SIG-M5 (cell line): ENCODE results near the gene GDPD4.
"Not testable (repeated sequence)": the region's sequence is repeated elsewhere in the genome, so short reads cannot be mapped to it uniquely, and the experiment has no call there.

Experiments
- DNase-seq: peaks from one replicate; lab custom pipeline; 2025; lab: John Stamatoyannopoulos, UW

GDPD4 gene, protein sequence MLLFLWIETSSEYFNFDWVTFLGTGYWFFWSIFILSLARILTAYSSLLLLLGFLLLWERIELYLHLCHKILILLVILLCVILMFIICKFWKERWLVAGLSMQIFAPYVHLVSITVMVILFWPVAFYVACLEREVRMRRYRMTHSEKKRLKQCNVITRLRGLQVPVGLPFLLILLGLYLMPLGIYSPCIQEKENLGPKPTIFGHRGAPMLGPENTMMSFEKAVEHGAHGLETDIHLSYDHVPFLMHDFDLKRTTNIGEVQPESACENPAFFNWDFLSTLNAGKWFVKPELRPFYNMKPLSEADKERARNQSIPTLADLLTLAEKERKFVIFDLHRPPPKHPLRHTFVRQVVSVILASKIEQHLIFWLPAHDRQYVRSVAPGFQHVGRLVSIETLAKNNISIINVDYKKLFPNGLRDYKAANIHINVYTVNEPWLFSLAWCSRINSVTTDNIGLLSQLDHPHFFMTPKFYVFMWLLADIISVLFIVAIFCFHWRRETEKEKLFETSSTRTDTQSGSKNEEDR

DNA sequence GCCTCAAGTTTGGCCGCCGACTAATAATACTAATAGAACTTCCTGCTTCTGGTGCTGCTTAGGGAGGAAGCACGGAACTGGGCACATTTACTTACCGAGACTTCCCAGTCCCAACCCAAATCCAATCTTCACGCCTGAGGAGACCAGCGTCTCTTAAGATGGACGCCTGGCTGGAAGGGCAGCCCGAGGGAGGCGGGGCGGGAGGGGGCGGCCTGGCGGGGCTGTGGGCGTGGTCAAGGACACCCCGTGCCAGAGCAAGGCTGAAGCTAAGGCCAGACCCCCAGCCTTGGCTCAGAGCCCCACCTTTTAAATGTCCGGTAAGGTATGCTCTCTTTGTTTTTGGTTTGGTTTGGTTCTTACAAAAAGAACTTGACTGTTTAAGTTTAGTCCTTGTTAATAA, at the start of gene GDPD4:
GDPD4 (minus strand) TSS at position 177 of the 400 bp plus-strand sequence. CDS start 16,549 bp downstream, outside the sequence.
- DNase-seq = no peak

DNA sequence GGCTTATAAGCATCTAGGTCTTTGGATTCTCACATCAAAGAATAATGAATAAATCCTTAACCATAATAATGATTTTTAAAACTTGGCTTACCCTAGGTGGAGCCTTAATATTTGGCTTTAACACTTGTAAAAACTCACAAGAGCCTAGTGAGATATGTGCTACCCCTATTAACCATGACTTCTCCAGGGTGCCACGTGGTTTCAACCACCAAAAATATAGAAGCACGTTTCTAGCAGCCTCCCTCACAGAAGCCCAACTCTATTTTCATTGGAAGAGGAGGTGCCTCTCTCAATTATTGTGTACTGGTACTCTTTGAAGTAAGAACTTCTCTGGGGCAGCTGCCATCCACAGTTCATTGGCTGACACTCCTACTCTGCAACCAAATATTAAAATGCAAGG, 46.5 kb upstream of the GDPD4 start:
- DNase-seq = no peak

DNA sequence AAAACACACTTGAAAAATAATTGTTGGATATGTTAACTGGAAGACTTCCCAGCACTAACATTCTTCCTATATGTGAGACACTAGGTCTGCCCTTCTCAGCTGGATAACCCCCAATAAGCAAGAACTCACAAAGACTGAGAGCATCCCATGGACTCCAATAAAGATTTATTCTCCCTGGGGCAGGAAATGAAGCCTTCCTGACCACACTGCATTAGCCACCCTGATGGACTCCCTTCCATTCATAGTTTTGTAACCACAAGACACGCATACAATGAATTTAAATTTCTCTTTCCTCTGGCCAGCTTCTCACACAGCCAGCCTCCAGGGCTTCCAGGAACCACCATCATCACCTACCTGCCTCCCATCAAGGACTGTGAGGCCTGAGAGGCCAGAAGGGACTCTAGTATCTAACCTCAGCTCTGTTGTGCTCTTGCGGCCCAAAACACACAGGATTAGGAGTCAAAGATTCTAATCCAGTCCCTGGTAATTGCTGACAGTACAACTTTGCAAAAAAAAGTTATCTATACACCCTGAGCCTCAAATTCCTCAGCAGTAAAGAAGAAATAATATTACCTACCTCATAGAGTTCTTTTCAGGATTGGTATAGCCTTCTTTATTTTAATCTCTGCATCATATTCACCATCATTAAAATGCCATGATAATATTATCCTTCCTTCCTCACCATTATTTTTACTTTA, 45.6 kb upstream of the GDPD4 start:
- no peak for DNase-seq

DNA sequence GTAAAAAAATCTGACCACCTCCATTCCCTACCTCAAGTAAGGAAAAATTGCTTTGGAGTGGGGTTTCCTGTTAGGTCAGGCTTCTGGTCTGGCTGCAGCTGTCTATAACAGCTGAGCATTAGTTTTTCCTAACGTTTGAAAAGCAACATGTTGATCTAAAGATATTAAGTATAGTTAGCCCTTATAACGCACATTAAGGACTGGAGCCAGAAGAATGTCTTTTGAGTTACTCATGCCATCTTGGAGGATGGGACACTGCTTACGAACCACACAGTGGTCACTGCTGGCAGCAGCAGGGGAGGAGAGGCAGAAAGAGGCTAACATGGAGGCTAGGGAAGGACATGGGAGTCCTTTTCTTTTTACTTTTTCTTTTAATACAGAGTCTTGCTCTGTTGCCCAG, 44.1 kb upstream of the GDPD4 start:
- DNase-seq = no peak

DNA sequence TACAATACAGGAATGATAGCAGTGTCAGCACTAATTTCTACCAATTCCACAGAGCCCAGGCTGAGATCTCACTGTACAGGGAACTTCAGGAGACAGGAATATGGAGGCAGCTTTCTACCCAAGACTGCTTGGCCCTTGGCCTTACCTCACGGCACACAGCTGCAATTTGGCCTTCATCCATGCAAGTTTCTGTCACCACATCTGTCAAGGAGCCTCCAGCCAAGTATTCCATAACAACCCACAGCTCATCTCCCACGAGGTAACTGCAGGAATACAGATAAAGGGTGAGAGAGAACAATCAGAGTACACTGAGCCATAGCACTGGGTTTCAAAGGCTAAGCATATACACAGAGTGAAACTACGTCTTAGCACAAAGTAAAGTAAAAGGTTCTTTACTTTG, 39.0 kb upstream of the GDPD4 start:
- DNase-seq = no peak

DNA sequence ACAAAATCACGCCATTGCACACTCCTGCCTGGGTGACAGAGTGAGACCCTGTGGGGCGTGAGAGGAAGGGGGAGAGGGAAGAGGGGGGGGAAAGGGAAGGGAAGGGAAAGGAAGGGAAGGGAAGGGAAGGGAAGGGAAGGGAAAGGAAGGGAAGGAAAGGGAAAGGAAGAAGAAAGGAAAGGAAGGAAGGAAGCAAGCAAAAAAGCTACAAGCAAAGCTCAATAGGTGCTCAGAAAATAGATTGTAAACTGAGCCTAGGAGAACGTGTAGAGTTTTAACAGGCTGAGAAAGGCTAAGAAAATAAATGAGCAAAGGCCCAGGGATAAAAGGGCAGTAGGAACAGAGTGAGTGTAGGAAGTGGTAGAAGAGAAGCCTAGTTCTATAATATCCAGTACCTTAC, 30.8 kb upstream of the GDPD4 start:
- no peak for DNase-seq

DNA sequence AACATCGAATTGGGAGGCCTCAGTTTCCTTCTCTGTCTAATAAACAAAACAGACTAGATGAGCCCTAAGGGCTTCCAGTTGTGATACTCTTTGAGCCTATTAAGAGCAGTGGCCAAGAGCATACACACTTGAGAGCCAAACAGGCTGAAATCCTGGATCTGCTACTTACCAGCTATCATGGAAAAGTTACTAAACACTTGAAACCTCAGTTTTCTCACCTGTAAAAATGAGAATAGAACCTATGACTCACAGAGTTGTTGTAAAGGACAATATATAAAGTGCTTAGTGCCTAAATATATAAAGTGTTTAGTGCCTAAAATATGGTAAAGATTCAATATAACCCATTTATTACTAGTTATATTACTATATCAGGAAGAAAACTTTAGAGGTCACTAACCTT, 23.7 kb upstream of the GDPD4 start:
- DNase-seq = no peak

DNA sequence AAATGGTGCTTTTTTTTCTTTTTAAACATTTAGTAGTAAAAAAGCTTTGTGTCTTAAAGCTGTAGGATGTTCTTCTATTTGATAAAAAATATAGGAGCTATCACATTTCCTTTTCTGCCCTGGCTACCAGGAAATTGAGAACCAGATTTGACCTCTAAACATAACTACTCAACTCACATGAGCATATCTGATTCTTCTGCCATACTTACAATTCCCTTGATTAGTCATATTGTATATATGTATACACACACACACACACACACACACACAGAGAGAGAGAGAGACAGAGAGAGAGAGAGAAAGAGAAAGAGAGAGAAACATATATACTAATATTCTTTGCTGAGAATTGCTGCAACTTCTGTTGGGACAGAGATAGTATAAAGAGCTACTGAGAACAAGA, 23.0 kb upstream of the GDPD4 start:
- no peak for DNase-seq

DNA sequence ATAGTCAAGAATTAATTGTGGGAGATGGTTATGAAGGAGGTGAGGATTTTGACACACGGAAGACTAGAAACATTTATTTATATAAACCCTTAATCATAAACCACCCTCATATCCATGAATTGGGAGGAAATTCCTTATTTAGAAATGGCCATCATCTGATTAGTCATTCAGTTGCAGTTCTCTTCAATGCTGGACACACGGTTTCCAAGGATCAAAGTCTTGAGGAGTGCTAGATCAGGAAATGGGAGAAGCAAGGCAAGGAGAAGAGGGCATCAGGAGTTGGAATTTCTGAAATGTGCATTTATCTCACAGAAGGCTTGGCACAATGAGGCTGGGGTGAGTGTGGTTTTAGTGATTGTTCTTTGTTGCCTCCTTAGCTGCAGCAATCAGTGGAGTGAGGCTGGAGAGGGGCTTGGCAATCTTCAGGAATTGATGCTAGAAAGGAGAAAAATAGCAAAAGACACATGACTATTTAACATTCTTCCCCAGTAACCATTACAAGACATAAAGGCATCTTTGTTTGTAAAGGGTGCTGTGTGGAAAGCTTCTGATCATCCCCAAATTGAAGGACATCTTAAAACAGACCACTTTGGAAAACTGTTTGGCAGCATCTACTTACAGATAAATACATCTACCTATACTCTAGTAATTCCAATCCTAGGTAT, 21.6 kb upstream of the GDPD4 start:
- no peak for DNase-seq

DNA sequence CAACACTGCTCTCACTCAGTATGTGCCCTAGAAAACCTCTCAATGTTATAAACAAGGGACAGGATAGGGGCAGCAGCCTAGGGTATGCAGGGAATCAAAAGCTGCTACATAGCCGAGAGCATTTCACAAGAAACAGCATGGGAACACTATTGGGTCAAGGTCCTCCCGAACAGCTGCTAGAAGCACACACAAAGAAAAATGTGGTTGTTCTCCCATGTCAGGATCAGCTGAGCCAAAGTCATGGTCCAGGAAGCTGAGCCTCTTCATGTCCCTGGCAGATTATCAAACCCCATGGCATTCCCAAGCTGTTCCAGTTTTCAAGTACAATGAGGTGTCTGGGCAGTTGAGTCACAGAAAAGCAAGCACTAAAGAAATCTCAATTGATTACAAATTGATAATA, 21.0 kb upstream of the GDPD4 start:
- no peak for DNase-seq

DNA sequence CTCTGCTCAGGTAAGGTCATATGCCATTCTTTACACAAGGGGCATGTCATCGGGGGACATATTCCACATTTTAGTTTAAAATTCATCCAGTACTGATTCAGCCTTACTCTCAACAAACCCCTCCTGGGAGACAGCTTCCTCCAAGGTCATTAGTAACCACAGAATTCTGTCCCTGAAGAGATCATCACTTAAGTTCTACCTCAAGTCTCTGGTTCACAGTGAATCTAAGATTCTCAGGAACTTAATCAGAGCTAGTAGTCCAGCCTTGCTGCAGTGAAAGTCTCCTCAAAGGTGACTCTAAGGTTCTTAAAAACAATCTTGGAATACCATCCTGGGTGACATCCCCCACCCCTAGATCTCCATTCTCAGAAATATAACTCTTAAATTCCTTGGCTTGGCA, 18.9 kb upstream of the GDPD4 start:
- no peak for DNase-seq

DNA sequence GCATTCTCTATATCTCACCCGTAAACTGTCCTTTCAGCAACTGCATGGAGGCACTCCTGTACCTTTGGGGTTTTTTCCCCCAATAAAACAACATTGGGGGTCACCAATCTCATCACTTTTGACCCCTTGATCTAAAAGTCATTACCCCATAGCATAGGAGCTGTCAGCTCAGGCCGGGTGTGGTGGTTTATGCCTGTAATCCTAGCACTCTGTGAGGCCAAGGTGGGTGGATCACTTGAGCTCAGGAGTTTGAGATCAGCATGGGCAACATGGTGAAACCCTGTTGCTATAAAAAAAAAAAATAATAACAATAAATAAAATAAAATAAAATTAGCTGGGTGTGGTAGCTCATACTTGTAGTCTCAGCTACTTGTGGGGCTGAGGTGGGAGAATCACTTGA, 17.1 kb upstream of the GDPD4 start:
- no peak for DNase-seq

DNA sequence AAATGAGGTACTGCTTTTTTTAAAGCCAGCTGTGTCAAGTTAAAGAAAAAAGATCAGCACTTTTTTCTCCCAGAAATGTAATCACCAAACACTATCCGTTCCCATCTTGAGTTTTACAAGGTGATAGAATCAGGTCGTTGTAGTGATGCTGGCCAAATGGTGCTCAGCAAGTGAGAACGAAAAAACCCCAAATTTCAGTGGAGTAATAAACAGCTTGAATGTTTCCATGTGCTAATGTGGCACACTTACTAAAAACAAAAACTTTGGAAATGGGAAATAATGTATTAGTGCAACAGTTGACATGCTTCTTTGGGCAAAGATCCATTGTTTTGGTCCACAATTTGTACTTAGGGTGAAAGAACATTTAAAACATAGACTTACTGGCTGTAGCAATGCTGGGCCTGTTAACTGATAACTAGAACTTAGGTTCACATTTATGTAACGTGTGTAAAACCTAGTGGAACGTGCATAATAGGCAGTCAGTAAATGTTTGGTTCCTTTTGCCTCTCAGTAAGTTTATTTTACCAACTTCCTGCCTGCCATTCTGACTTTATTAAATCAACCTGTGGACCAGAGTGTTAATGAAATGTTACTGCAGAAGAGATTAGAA, 15.4 kb upstream of the GDPD4 start:
- no peak for DNase-seq

DNA sequence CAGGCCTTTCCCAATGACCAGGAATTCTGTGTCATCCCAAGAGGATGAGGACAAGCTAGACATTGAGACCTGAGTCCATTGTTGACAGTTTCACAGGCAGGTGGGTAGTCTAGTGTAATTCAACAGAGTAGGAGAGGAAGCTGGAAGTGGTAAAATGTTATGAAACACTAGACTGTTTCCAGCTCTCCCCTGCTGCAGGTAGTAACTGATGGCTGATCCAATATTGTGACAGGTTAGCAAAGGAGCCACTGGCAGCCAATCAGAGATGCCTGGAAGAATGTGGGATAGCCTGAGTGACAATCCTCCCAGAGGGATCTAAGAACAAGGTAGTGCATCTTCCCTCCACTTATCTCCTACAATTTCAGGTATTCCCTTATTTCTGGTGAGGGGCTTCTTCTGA, 10.6 kb upstream of the GDPD4 start:
- DNase-seq = no peak

DNA sequence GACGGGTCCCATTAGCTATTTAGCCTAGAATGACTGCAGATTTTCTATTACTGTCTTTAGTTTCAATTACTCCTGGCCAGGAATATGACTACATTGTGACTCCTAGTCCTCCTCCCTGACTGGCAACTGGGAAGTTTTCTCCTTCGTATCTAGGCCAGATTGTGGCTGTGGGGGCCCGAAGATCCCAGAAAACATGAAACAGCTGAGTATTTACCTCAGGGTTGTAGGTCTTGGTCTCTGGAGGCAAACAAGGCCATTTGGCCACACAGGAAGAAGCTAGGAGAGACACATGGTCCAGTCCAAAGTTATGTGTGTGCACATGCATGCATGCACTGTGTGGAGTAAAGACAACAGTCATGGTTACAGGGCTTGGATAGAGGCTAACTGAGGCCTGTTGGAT, 10.2 kb upstream of the GDPD4 start:
- no peak for DNase-seq

DNA sequence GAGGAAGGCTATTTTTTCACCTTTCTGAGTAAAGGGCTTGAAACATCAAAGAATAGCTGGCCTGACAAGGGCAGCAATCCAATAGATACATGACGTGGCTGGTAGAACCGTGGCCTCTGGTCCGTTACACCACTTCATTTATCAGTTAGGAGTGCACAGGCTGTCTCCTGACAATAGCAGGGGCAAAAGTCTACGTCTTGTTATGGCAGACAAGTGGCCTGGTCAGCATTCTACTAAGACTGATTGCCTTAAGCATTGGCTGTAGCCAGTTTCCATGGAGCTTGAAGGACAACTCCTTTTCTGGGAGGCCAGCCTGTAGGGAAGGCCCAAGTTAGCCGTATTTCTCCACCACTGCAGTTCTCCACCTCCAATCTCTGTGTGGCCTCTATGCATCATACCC, 9.2 kb upstream of the GDPD4 start:
- no peak for DNase-seq

DNA sequence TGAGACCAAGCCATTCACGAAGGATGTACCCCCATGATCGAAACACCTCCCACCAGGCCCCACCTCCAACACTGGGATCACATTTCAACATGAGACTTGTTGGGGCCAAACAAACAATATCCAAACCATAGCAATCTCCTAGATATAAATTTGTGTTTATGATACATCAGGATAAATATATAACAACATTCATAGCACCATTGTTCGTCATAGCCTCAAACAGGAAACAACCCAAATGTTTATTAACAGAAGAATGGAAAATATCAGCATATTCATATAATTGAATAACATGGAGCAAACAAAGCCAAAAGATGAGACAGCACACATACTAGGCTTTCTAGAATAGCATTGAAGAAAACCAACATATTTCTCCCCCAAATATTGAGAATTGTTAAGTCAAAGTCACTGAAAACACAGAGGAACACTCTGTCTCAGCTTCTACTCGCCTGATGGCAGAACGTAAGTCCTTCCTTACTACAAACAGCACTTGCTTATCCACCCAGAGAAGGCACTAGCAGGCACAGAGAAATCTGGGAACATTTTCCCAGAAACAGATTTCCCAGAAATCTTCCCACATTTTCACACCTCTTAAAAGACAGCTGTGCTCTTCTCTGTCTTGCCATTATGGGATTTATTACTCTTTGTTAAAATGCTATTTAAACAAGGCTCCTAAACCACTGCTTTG, 8.1 kb upstream of the GDPD4 start:
- DNase-seq = no peak

DNA sequence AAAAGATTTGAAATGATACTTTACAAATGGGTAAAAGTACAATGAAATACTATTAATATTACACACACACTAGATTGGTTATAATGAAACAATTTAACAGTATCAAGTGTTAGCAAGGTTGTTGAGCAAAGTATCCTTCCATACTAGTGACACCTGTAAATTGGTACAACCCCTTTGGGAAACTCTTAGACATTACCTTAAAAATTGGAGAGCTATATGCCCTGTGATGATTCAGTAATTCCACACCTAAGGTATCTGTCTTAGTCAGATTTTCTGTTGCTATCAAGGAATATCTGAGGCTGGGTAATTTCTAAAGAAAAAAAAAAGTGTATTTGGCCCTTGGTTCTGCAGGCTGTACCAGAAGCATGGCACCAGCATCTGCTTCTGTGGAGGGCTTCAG, 7.4 kb upstream of the GDPD4 start:
- DNase-seq = no peak

DNA sequence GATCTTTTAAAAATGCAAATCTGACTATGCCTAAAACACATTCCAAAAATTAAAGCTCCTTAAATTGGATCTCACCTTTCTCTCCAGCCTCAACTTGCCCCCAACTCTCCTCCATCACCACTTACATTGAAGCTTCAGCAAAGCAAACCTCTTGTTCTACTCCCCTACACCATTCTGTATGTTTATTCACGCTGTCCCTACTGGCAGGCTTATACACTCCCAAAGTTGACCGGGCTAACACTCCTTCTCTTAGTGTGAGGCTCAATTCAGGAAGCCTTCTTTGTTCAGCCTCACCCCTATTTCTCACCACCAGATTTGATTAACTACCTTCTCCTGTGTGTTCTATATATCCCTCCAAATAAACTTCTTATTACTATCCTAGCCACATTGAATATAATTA, 1.8 kb upstream of the GDPD4 start:
- DNase-seq = no peak

DNA sequence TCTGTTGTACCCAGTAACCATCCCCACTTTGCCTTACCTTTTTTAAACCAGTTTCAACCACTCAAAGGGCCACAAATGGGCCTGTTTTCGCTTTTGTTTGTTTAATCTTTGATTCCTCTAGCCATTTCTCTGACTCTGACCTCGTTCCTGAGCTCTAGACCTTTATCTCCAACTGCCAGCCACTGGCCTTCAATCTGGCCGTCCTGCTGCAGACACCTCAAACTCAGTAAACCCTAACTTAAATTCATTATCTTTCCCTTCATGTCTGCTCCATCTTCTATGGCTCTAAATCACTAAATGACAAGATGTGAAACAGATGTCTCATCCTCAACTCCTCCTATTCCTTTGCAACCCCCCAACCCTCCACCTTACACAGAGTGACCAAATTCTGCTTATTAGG, 1.3 kb upstream of the GDPD4 start:
- no peak for DNase-seq

DNA sequence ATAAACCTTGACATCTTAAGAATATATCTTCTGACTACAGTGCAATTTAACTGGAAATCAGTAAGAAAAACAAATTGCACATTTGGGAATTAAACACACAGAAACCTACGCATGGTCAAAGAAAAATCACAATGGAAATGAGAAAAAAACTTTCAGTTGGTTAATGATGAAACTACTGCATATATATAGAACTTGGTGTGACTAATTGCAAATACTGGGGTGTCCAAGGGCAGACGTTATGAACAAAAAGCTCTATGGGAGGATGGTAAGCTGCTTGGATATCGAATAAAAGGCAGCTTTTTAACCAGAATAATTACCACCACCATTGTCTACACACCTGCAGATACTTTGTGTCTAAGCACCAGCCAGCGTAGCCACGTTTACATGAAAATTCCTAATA, 791 bp downstream of the GDPD4 start:
- no peak for DNase-seq

DNA sequence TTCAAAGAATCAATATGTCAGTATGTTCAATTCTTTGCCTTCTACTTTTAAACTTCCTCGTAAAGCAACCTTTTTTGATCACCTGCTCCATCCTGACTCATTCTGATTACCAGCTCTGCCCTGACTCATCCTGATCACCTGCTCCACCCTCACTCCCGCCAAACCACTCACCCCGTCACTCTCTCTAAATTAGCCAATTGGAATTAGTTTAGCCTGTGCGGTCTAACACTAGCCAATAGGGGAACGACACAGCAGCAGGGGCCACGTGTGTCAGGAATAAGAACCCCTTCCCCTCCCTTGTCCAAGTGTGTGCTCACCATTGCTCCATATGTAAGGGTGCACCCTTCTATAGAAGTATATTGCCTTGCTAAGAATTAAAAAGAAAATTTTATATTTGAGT, 1.5 kb downstream of the GDPD4 start:
- DNase-seq = not testable (repeated sequence)
